Measurements from ENCODE around the gene ATG13.

ATG13 gene

DNA sequence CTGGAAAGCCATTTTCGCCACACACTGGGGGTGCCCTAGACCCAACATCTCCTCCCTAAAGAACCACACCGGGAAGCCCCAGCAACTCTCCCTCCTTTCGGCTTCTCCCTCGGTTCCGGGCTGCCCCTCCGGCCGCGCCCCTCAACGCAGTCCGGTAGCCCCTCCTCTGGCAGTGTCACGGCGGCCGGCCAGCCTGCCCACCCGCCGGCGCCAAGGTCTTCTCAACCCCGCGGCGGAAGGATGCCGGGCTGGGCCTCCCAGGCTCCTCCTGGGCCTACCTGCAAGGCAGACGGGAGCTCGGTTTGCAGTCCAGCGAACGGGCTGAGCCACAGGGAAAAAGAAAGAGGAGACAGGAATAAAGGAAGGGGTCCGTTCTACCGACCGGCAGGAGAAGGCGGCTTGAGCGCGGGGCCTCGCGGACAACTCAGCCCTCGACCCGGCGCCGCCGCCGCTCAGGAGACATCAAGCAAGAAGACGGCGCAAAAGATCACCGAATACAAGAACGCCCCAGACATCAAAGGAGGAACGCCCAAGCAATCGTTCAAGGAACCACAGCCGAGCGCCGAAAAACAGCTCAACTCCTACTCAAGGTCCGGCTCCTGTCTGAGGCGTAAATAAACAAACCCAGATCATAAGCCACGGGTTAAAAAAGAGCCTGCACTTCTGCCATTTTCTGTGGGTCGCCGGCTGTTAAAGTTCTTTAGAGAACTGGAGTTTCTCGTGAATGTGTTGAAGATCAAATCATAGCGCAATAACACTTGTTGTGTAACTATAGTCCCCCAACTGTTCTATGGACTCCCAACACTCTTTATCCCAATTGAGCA is 23.6 kb upstream of the ATG13 start, which contains the start of gene AMBRA1 (continued):
- TF ChIP-seq, protein P1, sequence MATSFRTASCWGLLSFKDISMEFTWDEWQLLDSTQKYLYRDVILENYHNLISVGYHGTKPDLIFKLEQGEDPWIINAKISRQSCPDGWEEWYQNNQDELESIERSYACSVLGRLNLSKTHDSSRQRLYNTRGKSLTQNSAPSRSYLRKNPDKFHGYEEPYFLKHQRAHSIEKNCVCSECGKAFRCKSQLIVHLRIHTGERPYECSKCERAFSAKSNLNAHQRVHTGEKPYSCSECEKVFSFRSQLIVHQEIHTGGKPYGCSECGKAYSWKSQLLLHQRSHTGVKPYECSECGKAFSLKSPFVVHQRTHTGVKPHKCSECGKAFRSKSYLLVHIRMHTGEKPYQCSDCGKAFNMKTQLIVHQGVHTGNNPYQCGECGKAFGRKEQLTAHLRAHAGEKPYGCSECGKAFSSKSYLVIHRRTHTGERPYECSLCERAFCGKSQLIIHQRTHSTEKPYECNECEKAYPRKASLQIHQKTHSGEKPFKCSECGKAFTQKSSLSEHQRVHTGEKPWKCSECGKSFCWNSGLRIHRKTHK (tag by site-specific recombination; IDR thresholded peaks at IDR 0.05): no peak
- peak; percentile 73 for TF ChIP-seq ZNF660 (tag by site-specific recombination; IDR thresholded peaks at IDR 0.05)
- TF ChIP-seq, protein P2, sequence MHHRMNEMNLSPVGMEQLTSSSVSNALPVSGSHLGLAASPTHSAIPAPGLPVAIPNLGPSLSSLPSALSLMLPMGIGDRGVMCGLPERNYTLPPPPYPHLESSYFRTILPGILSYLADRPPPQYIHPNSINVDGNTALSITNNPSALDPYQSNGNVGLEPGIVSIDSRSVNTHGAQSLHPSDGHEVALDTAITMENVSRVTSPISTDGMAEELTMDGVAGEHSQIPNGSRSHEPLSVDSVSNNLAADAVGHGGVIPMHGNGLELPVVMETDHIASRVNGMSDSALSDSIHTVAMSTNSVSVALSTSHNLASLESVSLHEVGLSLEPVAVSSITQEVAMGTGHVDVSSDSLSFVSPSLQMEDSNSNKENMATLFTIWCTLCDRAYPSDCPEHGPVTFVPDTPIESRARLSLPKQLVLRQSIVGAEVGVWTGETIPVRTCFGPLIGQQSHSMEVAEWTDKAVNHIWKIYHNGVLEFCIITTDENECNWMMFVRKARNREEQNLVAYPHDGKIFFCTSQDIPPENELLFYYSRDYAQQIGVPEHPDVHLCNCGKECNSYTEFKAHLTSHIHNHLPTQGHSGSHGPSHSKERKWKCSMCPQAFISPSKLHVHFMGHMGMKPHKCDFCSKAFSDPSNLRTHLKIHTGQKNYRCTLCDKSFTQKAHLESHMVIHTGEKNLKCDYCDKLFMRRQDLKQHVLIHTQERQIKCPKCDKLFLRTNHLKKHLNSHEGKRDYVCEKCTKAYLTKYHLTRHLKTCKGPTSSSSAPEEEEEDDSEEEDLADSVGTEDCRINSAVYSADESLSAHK (tag by site-specific recombination; IDR thresholded peaks at IDR 0.05): no peak
- TF ChIP-seq ZNF747 (tag by site-specific recombination; IDR thresholded peaks at IDR 0.05): no peak
- TF ChIP-seq YY2 (tag by site-specific recombination; IDR thresholded peaks at IDR 0.05): peak; percentile 60; the same call in 1 of the 2 replicates
- TF ChIP-seq, protein P3, sequence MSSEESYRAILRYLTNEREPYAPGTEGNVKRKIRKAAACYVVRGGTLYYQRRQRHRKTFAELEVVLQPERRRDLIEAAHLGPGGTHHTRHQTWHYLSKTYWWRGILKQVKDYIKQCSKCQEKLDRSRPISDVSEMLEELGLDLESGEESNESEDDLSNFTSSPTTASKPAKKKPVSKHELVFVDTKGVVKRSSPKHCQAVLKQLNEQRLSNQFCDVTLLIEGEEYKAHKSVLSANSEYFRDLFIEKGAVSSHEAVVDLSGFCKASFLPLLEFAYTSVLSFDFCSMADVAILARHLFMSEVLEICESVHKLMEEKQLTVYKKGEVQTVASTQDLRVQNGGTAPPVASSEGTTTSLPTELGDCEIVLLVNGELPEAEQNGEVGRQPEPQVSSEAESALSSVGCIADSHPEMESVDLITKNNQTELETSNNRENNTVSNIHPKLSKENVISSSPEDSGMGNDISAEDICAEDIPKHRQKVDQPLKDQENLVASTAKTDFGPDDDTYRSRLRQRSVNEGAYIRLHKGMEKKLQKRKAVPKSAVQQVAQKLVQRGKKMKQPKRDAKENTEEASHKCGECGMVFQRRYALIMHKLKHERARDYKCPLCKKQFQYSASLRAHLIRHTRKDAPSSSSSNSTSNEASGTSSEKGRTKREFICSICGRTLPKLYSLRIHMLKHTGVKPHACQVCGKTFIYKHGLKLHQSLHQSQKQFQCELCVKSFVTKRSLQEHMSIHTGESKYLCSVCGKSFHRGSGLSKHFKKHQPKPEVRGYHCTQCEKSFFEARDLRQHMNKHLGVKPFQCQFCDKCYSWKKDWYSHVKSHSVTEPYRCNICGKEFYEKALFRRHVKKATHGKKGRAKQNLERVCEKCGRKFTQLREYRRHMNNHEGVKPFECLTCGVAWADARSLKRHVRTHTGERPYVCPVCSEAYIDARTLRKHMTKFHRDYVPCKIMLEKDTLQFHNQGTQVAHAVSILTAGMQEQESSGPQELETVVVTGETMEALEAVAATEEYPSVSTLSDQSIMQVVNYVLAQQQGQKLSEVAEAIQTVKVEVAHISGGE (tag by site-specific recombination; conservative IDR thresholded peaks at IDR 0.05; ENCODE audit: low read depth): peak; percentile 34
- TF ChIP-seq, protein P4, sequence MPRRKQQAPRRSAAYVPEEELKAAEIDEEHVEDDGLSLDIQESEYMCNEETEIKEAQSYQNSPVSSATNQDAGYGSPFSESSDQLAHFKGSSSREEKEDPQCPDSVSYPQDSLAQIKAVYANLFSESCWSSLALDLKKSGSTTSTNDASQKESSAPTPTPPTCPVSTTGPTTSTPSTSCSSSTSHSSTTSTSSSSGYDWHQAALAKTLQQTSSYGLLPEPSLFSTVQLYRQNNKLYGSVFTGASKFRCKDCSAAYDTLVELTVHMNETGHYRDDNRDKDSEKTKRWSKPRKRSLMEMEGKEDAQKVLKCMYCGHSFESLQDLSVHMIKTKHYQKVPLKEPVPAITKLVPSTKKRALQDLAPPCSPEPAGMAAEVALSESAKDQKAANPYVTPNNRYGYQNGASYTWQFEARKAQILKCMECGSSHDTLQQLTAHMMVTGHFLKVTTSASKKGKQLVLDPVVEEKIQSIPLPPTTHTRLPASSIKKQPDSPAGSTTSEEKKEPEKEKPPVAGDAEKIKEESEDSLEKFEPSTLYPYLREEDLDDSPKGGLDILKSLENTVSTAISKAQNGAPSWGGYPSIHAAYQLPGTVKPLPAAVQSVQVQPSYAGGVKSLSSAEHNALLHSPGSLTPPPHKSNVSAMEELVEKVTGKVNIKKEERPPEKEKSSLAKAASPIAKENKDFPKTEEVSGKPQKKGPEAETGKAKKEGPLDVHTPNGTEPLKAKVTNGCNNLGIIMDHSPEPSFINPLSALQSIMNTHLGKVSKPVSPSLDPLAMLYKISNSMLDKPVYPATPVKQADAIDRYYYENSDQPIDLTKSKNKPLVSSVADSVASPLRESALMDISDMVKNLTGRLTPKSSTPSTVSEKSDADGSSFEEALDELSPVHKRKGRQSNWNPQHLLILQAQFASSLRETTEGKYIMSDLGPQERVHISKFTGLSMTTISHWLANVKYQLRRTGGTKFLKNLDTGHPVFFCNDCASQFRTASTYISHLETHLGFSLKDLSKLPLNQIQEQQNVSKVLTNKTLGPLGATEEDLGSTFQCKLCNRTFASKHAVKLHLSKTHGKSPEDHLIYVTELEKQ (tag by site-specific recombination; IDR thresholded peaks at IDR 0.05; ENCODE audit: borderline replicate concordance): peak; percentile 40; the same call in 1 of the 2 replicates
- TF ChIP-seq ZNF19 (tag by site-specific recombination; IDR thresholded peaks at IDR 0.05; ENCODE audit: low read depth): peak; percentile 88
- TF ChIP-seq ZIC2 (tag by site-specific recombination; IDR thresholded peaks at IDR 0.05): no peak
- TF ChIP-seq, protein P5, sequence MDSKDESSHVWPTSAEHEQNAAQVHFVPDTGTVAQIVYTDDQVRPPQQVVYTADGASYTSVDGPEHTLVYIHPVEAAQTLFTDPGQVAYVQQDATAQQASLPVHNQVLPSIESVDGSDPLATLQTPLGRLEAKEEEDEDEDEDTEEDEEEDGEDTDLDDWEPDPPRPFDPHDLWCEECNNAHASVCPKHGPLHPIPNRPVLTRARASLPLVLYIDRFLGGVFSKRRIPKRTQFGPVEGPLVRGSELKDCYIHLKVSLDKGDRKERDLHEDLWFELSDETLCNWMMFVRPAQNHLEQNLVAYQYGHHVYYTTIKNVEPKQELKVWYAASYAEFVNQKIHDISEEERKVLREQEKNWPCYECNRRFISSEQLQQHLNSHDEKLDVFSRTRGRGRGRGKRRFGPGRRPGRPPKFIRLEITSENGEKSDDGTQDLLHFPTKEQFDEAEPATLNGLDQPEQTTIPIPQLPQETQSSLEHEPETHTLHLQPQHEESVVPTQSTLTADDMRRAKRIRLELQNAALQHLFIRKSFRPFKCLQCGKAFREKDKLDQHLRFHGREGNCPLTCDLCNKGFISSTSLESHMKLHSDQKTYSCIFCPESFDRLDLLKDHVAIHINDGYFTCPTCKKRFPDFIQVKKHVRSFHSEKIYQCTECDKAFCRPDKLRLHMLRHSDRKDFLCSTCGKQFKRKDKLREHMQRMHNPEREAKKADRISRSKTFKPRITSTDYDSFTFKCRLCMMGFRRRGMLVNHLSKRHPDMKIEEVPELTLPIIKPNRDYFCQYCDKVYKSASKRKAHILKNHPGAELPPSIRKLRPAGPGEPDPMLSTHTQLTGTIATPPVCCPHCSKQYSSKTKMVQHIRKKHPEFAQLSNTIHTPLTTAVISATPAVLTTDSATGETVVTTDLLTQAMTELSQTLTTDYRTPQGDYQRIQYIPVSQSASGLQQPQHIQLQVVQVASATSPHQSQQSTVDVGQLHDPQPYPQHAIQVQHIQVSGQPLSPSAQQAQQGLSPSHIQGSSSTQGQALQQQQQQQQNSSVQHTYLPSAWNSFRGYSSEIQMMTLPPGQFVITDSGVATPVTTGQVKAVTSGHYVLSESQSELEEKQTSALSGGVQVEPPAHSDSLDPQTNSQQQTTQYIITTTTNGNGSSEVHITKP (tag by site-specific recombination; IDR thresholded peaks at IDR 0.05): peak; percentile 50
- 0 out of 2 replicates have a peak, but pooled peaks have one; percentile 13 for TF ChIP-seq GLIS1 (tag by site-specific recombination; IDR thresholded peaks at IDR 0.05)
- TF ChIP-seq ZNF174 (tag by site-specific recombination; IDR thresholded peaks at IDR 0.05): no peak
- no peak for TF ChIP-seq PRDM1 (tag by site-specific recombination; IDR thresholded peaks at IDR 0.05)
- TF ChIP-seq ZNF830 (tag by site-specific recombination; IDR thresholded peaks at IDR 0.05; ENCODE audit: low read depth): no peak
- TF ChIP-seq GLI2 (tag by site-specific recombination; IDR thresholded peaks at IDR 0.05; ENCODE audit: borderline replicate concordance, low read depth): no peak
- no peak for TF ChIP-seq ZNF274 (IDR thresholded peaks at IDR 0.05; ENCODE audit: low read length)
- no peak for TF ChIP-seq ZNF274 (tag by site-specific recombination; IDR thresholded peaks at IDR 0.05; ENCODE audit: borderline replicate concordance)
- no peak for TF ChIP-seq ZNF169 (tag by site-specific recombination; IDR thresholded peaks at IDR 0.05)
- no peak for TF ChIP-seq ZNF670 (tag by site-specific recombination; IDR thresholded peaks at IDR 0.05; ENCODE audit: low read depth)
- TF ChIP-seq, protein P6, sequence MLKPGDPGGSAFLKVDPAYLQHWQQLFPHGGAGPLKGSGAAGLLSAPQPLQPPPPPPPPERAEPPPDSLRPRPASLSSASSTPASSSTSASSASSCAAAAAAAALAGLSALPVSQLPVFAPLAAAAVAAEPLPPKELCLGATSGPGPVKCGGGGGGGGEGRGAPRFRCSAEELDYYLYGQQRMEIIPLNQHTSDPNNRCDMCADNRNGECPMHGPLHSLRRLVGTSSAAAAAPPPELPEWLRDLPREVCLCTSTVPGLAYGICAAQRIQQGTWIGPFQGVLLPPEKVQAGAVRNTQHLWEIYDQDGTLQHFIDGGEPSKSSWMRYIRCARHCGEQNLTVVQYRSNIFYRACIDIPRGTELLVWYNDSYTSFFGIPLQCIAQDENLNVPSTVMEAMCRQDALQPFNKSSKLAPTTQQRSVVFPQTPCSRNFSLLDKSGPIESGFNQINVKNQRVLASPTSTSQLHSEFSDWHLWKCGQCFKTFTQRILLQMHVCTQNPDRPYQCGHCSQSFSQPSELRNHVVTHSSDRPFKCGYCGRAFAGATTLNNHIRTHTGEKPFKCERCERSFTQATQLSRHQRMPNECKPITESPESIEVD (tag by site-specific recombination; IDR thresholded peaks at IDR 0.05): no peak
- TF ChIP-seq ZNF16 (tag by site-specific recombination; IDR thresholded peaks at IDR 0.05; ENCODE audit: low read depth): no peak
- peak; percentile 59 for TF ChIP-seq KLF8 (tag by site-specific recombination; IDR thresholded peaks at IDR 0.05)

Data from HEK293 (cell line).